ENCODE measurements around the gene AK8.

The AK8 gene

DNA sequence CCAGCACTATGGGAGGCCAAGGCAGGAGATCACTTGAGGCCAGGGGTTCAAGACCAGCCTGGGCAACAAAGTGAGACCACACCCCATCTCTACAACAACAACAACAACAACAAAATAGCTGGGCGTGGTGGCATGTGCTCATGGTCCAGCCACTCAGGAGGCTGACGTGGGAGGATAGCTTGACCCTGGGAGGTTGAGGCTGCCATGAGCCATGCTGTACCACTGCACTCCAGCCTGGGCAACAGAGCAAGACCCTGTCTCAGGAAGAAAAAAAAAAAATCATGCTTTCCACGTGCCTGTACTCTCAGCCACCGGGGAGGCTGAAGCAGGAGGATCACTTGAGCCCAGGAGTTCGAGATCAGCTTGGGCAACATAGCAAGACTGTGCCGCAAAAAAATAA lies 36.8 kb upstream of the AK8 start:
- Histone ChIP-seq H3K23ac (ENCODE audit: low read depth, low read length, poor library complexity) (no peak overlapping the region), H4K91ac (ENCODE audit: low read depth, low read length, poor library complexity) (no peak overlapping the region), H2BK12ac (ENCODE audit: low read length) (no peak overlapping the region), H2BK15ac (ENCODE audit: low read length) (no peak overlapping the region), H3K18ac (ENCODE audit: low read length) (no peak overlapping the region), H2AFZ (ENCODE audit: low read length) (no peak overlapping the region), H2BK120ac (ENCODE audit: low read depth, low read length) (no peak overlapping the region), H3K79me1 (ENCODE audit: low read depth, low read length) (peaks cover 2% of the 10 kb centered on the region), H2BK5ac (ENCODE audit: low read length) (no peak overlapping the region), H3K27ac (replicated peaks; ENCODE audit: low read length) (no peak overlapping the region), H2AK5ac (ENCODE audit: low read depth, low read length) (no peak overlapping the region), H3K14ac (ENCODE audit: low read length) (no peak overlapping the region), H4K8ac (ENCODE audit: low read depth, low read length) (no peak overlapping the region), H3K9ac (ENCODE audit: low read depth, low read length, poor library complexity) (no peak overlapping the region), H3K9me3 (replicated peaks in 1 of 2; ENCODE audit: control insufficient read depth in 2 of 2, insufficient read depth in 1 of 2, low read depth in 1 of 2, low read length in 2 of 2) (no peaks in the 10 kb centered on the region), H3K4me2 (ENCODE audit: insufficient read depth, low read length, poor library complexity, severe bottlenecking) (no peak overlapping the region), H3K4me1 (ENCODE audit: control insufficient read depth in 2 of 2, insufficient read depth in 1 of 2, low read depth in 1 of 2, low read length in 2 of 2) (no peaks in the 10 kb centered on the region), H3K27me3 (ENCODE audit: control insufficient read depth in 3 of 3, insufficient read depth in 3 of 3, low read depth in 1 of 3, low read length in 3 of 3) (no peaks in the 10 kb centered on the region), H3K36me3 (replicated peaks in 1 of 2; ENCODE audit: control insufficient read depth in 2 of 2, insufficient read depth in 2 of 2, low read length in 2 of 2) (peaks cover 28 to 95% of the 10 kb centered on the region in 2 donors), H3K4ac (ENCODE audit: low read length) (no peak overlapping the region), H3K4me3 (ENCODE audit: low read length in 2 of 2) (no peak overlapping the region)
- DNase-seq (ENCODE audit: low spot score), result no peak
- WGBS, 2 donors (ENCODE audit: extremely low coverage in 2 of 2, insufficient read length in 2 of 2, insufficient replicate concordance in 1 of 2), result no CpG with 5 or more reads among the region's 6 CpGs

DNA sequence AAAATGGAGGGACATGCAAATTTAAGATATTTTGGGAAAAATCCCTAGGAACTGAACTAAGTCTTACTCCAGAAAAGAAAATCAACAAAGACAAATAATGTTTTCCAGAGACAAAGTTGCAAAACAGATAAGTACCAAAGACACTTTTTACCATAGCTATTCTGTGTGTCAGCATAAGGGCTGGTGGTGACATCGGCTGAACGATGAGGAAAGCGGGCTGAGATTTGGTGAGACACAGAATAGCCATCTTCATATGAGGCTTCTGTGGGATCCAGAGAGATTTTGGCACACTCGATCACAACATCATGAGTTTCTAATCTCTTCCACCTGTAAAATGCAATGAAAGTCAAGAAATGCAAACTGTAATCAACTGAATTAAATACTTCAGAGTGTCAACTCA lies 34.0 kb upstream of the AK8 start:
- no peak for DNase-seq (ENCODE audit: low spot score)
- no peak overlapping the region for H3K23ac ChIP-seq (ENCODE audit: low read depth, low read length, poor library complexity)
- peaks cover 25 to 87% of the 10 kb centered on the region in 2 donors for H3K36me3 ChIP-seq (replicated peaks in 1 of 2; ENCODE audit: control insufficient read depth in 2 of 2, insufficient read depth in 2 of 2, low read length in 2 of 2)
- H2AK5ac ChIP-seq (ENCODE audit: low read depth, low read length), result no peak overlapping the region
- no peaks in the 10 kb centered on the region for H3K9me3 ChIP-seq (replicated peaks in 1 of 2; ENCODE audit: control insufficient read depth in 2 of 2, insufficient read depth in 1 of 2, low read depth in 1 of 2, low read length in 2 of 2)
- H2BK15ac ChIP-seq (ENCODE audit: low read length), result no peak overlapping the region
- H3K4me2 ChIP-seq (ENCODE audit: insufficient read depth, low read length, poor library complexity, severe bottlenecking), result no peak overlapping the region
- no peak overlapping the region for H3K9ac ChIP-seq (ENCODE audit: low read depth, low read length, poor library complexity)
- no peak overlapping the region for H3K4ac ChIP-seq (ENCODE audit: low read length)
- peaks cover 2% of the 10 kb centered on the region for H3K79me1 ChIP-seq (ENCODE audit: low read depth, low read length)
- no peak overlapping the region for H2BK5ac ChIP-seq (ENCODE audit: low read length)
- H2BK120ac ChIP-seq (ENCODE audit: low read depth, low read length), result no peak overlapping the region
- no peak overlapping the region for H3K4me3 ChIP-seq (ENCODE audit: low read length in 2 of 2)
- H3K18ac ChIP-seq (ENCODE audit: low read length), result no peak overlapping the region
- H4K8ac ChIP-seq (ENCODE audit: low read depth, low read length), result no peak overlapping the region
- no peaks in the 10 kb centered on the region for H3K4me1 ChIP-seq (ENCODE audit: control insufficient read depth in 2 of 2, insufficient read depth in 1 of 2, low read depth in 1 of 2, low read length in 2 of 2)
- no peak overlapping the region for H2AFZ ChIP-seq (ENCODE audit: low read length)
- no peak overlapping the region for H3K27ac ChIP-seq (replicated peaks; ENCODE audit: low read length)
- no peak overlapping the region for H4K91ac ChIP-seq (ENCODE audit: low read depth, low read length, poor library complexity)
- no peaks in the 10 kb centered on the region for H3K27me3 ChIP-seq (ENCODE audit: control insufficient read depth in 3 of 3, insufficient read depth in 3 of 3, low read depth in 1 of 3, low read length in 3 of 3)
- no peak overlapping the region for H3K14ac ChIP-seq (ENCODE audit: low read length)
- no CpG with 5 or more reads among the region's 4 CpGs for WGBS, 2 donors (ENCODE audit: extremely low coverage in 2 of 2, insufficient read length in 2 of 2, insufficient replicate concordance in 1 of 2)
- H2BK12ac ChIP-seq (ENCODE audit: low read length), result no peak overlapping the region

- Histone ChIP-seq H2AK5ac (ENCODE audit: low read depth, low read length) (no peak overlapping the region), H2BK15ac (ENCODE audit: low read length) (no peak overlapping the region), H3K18ac (ENCODE audit: low read length) (no peak overlapping the region), H3K4ac (ENCODE audit: low read length) (no peak overlapping the region), H3K4me3 (ENCODE audit: low read length in 2 of 2) (no peak overlapping the region), H3K4me1 (ENCODE audit: control insufficient read depth in 2 of 2, insufficient read depth in 1 of 2, low read depth in 1 of 2, low read length in 2 of 2) (no peaks in the 10 kb centered on the region), H3K4me2 (ENCODE audit: insufficient read depth, low read length, poor library complexity, severe bottlenecking) (no peak overlapping the region), H3K9me3 (replicated peaks in 1 of 2; ENCODE audit: control insufficient read depth in 2 of 2, insufficient read depth in 1 of 2, low read depth in 1 of 2, low read length in 2 of 2) (no peaks in the 10 kb centered on the region), H3K23ac (ENCODE audit: low read depth, low read length, poor library complexity) (no peak overlapping the region), H2BK5ac (ENCODE audit: low read length) (no peak overlapping the region), H3K27me3 (ENCODE audit: control insufficient read depth in 3 of 3, insufficient read depth in 3 of 3, low read depth in 1 of 3, low read length in 3 of 3) (no peaks in the 10 kb centered on the region), H3K27ac (replicated peaks; ENCODE audit: low read length) (no peak overlapping the region), H3K79me1 (ENCODE audit: low read depth, low read length) (peaks cover 2% of the 10 kb centered on the region), H4K8ac (ENCODE audit: low read depth, low read length) (no peak overlapping the region), H3K9ac (ENCODE audit: low read depth, low read length, poor library complexity) (no peak overlapping the region), H2AFZ (ENCODE audit: low read length) (no peak overlapping the region), H2BK12ac (ENCODE audit: low read length) (no peak overlapping the region), H4K91ac (ENCODE audit: low read depth, low read length, poor library complexity) (no peak overlapping the region), H2BK120ac (ENCODE audit: low read depth, low read length) (no peak overlapping the region), H3K36me3 (replicated peaks in 1 of 2; ENCODE audit: control insufficient read depth in 2 of 2, insufficient read depth in 2 of 2, low read length in 2 of 2) (peaks cover 24 to 87% of the 10 kb centered on the region in 2 donors), H3K14ac (ENCODE audit: low read length) (no peak overlapping the region)
- no peak for DNase-seq (ENCODE audit: low spot score)
- WGBS, 2 donors (ENCODE audit: extremely low coverage in 2 of 2, insufficient read length in 2 of 2, insufficient replicate concordance in 1 of 2), result no CpG with 5 or more reads among the region's 6 CpGs
Observed at GRCh38 chr9:132910376-132910775, 32.3 kb upstream of the AK8 start.

- Histone ChIP-seq H3K23ac (ENCODE audit: low read depth, low read length, poor library complexity) (no peak overlapping the region), H3K4me2 (ENCODE audit: insufficient read depth, low read length, poor library complexity, severe bottlenecking) (no peak overlapping the region), H2AFZ (ENCODE audit: low read length) (no peak overlapping the region), H3K27ac (replicated peaks; ENCODE audit: low read length) (no peak overlapping the region), H3K27me3 (ENCODE audit: control insufficient read depth in 3 of 3, insufficient read depth in 3 of 3, low read depth in 1 of 3, low read length in 3 of 3) (no peaks in the 10 kb centered on the region), H3K18ac (ENCODE audit: low read length) (no peak overlapping the region), H2BK120ac (ENCODE audit: low read depth, low read length) (no peak overlapping the region), H3K79me1 (ENCODE audit: low read depth, low read length) (no peaks in the 10 kb centered on the region), H3K9ac (ENCODE audit: low read depth, low read length, poor library complexity) (no peak overlapping the region), H3K4ac (ENCODE audit: low read length) (no peak overlapping the region), H3K36me3 (replicated peaks in 1 of 2; ENCODE audit: control insufficient read depth in 2 of 2, insufficient read depth in 2 of 2, low read length in 2 of 2) (peaks cover 23 to 87% of the 10 kb centered on the region in 2 donors), H2BK12ac (ENCODE audit: low read length) (no peak overlapping the region), H2BK5ac (ENCODE audit: low read length) (no peak overlapping the region), H3K4me3 (ENCODE audit: low read length in 2 of 2) (no peak overlapping the region), H3K14ac (ENCODE audit: low read length) (no peak overlapping the region), H2AK5ac (ENCODE audit: low read depth, low read length) (no peak overlapping the region), H4K91ac (ENCODE audit: low read depth, low read length, poor library complexity) (no peak overlapping the region), H4K8ac (ENCODE audit: low read depth, low read length) (no peak overlapping the region), H2BK15ac (ENCODE audit: low read length) (no peak overlapping the region), H3K9me3 (replicated peaks in 1 of 2; ENCODE audit: control insufficient read depth in 2 of 2, insufficient read depth in 1 of 2, low read depth in 1 of 2, low read length in 2 of 2) (no peaks in the 10 kb centered on the region), H3K4me1 (ENCODE audit: control insufficient read depth in 2 of 2, insufficient read depth in 1 of 2, low read depth in 1 of 2, low read length in 2 of 2) (no peaks in the 10 kb centered on the region)
- 100% methylated on average over 1 of the region's 2 CpGs; no CpG with 5 or more reads in 1 of the 2 donors for WGBS, 2 donors (ENCODE audit: extremely low coverage in 2 of 2, insufficient read length in 2 of 2, insufficient replicate concordance in 1 of 2)
- DNase-seq (ENCODE audit: low spot score), result no peak
Observed at GRCh38 chr9:132909311-132909710, 31.2 kb upstream of the AK8 start.

Measured in neuronal stem cell (in vitro differentiated cells).